ENCODE measurements around the gene C12orf54. TPM values are rescaled to one million over a fixed set of nuclear protein-coding genes. Genes with fewer than 3 reads are reported as not detected.
"Not testable (repeated sequence)": the region's sequence is repeated elsewhere in the genome, so short reads cannot be mapped to it uniquely, and the experiment has no call there.

Gene C12orf54
- total and polyA plus RNA-seq, 9 donors = 0.25 to 0.68 (median 0.34) TPM; not detected in 1

- H3K4me3 ChIP-seq (ENCODE audit: low read length); H3K27me3 ChIP-seq (ENCODE audit: control insufficient read depth, insufficient read depth, low read length); H3K9me3 ChIP-seq (replicated peaks; ENCODE audit: control insufficient read depth, low read depth, low read length); H3K27ac ChIP-seq (ENCODE audit: low read length); DNase-seq; H3K4me1 ChIP-seq (ENCODE audit: control insufficient read depth, insufficient read depth, low read length); H3K36me3 ChIP-seq (ENCODE audit: control insufficient read depth, insufficient read depth, low read length): not testable (repeated sequence)
- WGBS (ENCODE audit: insufficient coverage) = no CpG with 5 or more reads among the region's 32 CpGs
These were observed 18.0 kb downstream of the C12orf54 start for GRCh38 chr12:48500281-48500680.

GRCh38 chr12:48506836-48507235, 24.5 kb downstream of the C12orf54 start:
- H3K4me1 ChIP-seq (ENCODE audit: control insufficient read depth, insufficient read depth, low read length); H3K9me3 ChIP-seq (replicated peaks; ENCODE audit: control insufficient read depth, low read depth, low read length); H3K36me3 ChIP-seq (ENCODE audit: control insufficient read depth, insufficient read depth, low read length); H3K4me3 ChIP-seq (ENCODE audit: low read length); H3K27me3 ChIP-seq (ENCODE audit: control insufficient read depth, insufficient read depth, low read length); H3K27ac ChIP-seq (ENCODE audit: low read length); DNase-seq: not testable (repeated sequence)
- WGBS (ENCODE audit: insufficient coverage) = 17% methylated on average over 2 of the region's 2 CpGs

- WGBS (ENCODE audit: insufficient coverage) = no CpG with 5 or more reads among the region's 2 CpGs
- Histone ChIP-seq H3K36me3 (ENCODE audit: control insufficient read depth, insufficient read depth, low read length) (no peaks in the 10 kb centered on the region), H3K9me3 (replicated peaks; ENCODE audit: control insufficient read depth, low read depth, low read length) (no peaks in the 10 kb centered on the region), H3K27ac (ENCODE audit: low read length) (no peak overlapping the region), H3K4me3 (ENCODE audit: low read length) (no peak overlapping the region), H3K4me1 (ENCODE audit: control insufficient read depth, insufficient read depth, low read length) (no peaks in the 10 kb centered on the region), H3K27me3 (ENCODE audit: control insufficient read depth, insufficient read depth, low read length) (no peaks in the 10 kb centered on the region)
- no peak for DNase-seq
These were observed 26.7 kb downstream of the C12orf54 start for GRCh38 chr12:48508987-48509386.

GRCh38 chr12:48510111-48510510, 27.8 kb downstream of the C12orf54 start:
- no peaks in the 10 kb centered on the region for H3K4me1 ChIP-seq (ENCODE audit: control insufficient read depth, insufficient read depth, low read length)
- no peak for DNase-seq
- H3K9me3 ChIP-seq (replicated peaks; ENCODE audit: control insufficient read depth, low read depth, low read length) = no peaks in the 10 kb centered on the region
- no peaks in the 10 kb centered on the region for H3K27me3 ChIP-seq (ENCODE audit: control insufficient read depth, insufficient read depth, low read length)
- no peak overlapping the region for H3K27ac ChIP-seq (ENCODE audit: low read length)
- H3K4me3 ChIP-seq (ENCODE audit: low read length) = no peak overlapping the region
- WGBS (ENCODE audit: insufficient coverage) = no CpG with 5 or more reads among the region's 1 CpG
- no peaks in the 10 kb centered on the region for H3K36me3 ChIP-seq (ENCODE audit: control insufficient read depth, insufficient read depth, low read length)

- DNase-seq = no peak
- H3K36me3 ChIP-seq (ENCODE audit: control insufficient read depth, insufficient read depth, low read length) = no peaks in the 10 kb centered on the region
- no peaks in the 10 kb centered on the region for H3K9me3 ChIP-seq (replicated peaks; ENCODE audit: control insufficient read depth, low read depth, low read length)
- H3K4me1 ChIP-seq (ENCODE audit: control insufficient read depth, insufficient read depth, low read length) = no peaks in the 10 kb centered on the region
- H3K27me3 ChIP-seq (ENCODE audit: control insufficient read depth, insufficient read depth, low read length) = no peaks in the 10 kb centered on the region
- no CpG with 5 or more reads among the region's 2 CpGs for WGBS (ENCODE audit: insufficient coverage)
- no peak overlapping the region for H3K27ac ChIP-seq (ENCODE audit: low read length)
- H3K4me3 ChIP-seq (ENCODE audit: low read length) = no peak overlapping the region
These were observed 30.6 kb downstream of the C12orf54 start for GRCh38 chr12:48512855-48513254.

GRCh38 chr12:48514728-48515127, 32.4 kb downstream of the C12orf54 start:
- H3K4me1 ChIP-seq (ENCODE audit: control insufficient read depth, insufficient read depth, low read length) = no peaks in the 10 kb centered on the region

GRCh38 chr12:48520381-48520780, 38.1 kb downstream of the C12orf54 start:
- 78% methylated on average over 9 of the region's 24 CpGs for WGBS (ENCODE audit: insufficient coverage)
- not testable (repeated sequence) for H3K9me3 ChIP-seq (replicated peaks; ENCODE audit: control insufficient read depth, low read depth, low read length); H3K36me3 ChIP-seq (ENCODE audit: control insufficient read depth, insufficient read depth, low read length); DNase-seq; H3K27me3 ChIP-seq (ENCODE audit: control insufficient read depth, insufficient read depth, low read length); H3K4me3 ChIP-seq (ENCODE audit: low read length); H3K27ac ChIP-seq (ENCODE audit: low read length); H3K4me1 ChIP-seq (ENCODE audit: control insufficient read depth, insufficient read depth, low read length)

More at GRCh38 chr12:48514728-48515127, 32.4 kb downstream of the C12orf54 start:
- Histone ChIP-seq H3K27ac (ENCODE audit: low read length) (no peak overlapping the region), H3K4me3 (ENCODE audit: low read length) (no peak overlapping the region), H3K27me3 (ENCODE audit: control insufficient read depth, insufficient read depth, low read length) (no peaks in the 10 kb centered on the region), H3K9me3 (replicated peaks; ENCODE audit: control insufficient read depth, low read depth, low read length) (no peaks in the 10 kb centered on the region), H3K36me3 (ENCODE audit: control insufficient read depth, insufficient read depth, low read length) (no peaks in the 10 kb centered on the region)
- DNase-seq = no peak
- WGBS (ENCODE audit: insufficient coverage) = no CpG with 5 or more reads among the region's 1 CpG

- Histone ChIP-seq H3K4me3 (ENCODE audit: low read length) (no peak within 1 kb of the TSS), H3K36me3 (ENCODE audit: control insufficient read depth, insufficient read depth, low read length) (no peaks in the 10 kb centered on the region), H3K27me3 (ENCODE audit: control insufficient read depth, insufficient read depth, low read length) (no peaks in the 10 kb centered on the region), H3K4me1 (ENCODE audit: control insufficient read depth, insufficient read depth, low read length) (no peaks in the 10 kb centered on the region), H3K27ac (ENCODE audit: low read length) (no peak within 1 kb of the TSS), H3K9me3 (replicated peaks; ENCODE audit: control insufficient read depth, low read depth, low read length) (no peaks in the 10 kb centered on the region)
- no peak for DNase-seq
- 81% methylated on average over 3 of the region's 5 CpGs for WGBS (ENCODE audit: insufficient coverage)
These were observed 43.0 kb downstream of the C12orf54 start, which contains the start of gene OR8S1 for GRCh38 chr12:48525332-48525731. Gene OR8S1, plus strand, starts transcription at chr12:48525632. Its CDS starts 0 bp downstream, at chr12:48525632.

- 93% methylated on average over 40 of the region's 44 CpGs for WGBS (ENCODE audit: insufficient coverage)
- H3K36me3 ChIP-seq (ENCODE audit: control insufficient read depth, insufficient read depth, low read length) = no peaks in the 10 kb centered on the region
- DNase-seq = no peak
These were observed 45.8 kb downstream of the C12orf54 start for GRCh38 chr12:48527891-48528670.

GRCh38 chr12:48532601-48533000, 50.3 kb downstream of the C12orf54 start:
- Histone ChIP-seq H3K36me3 (ENCODE audit: control insufficient read depth, insufficient read depth, low read length) (no peaks in the 10 kb centered on the region), H3K9me3 (replicated peaks; ENCODE audit: control insufficient read depth, low read depth, low read length) (peaks cover 3% of the 10 kb centered on the region), H3K4me3 (ENCODE audit: low read length) (no peak overlapping the region), H3K27ac (ENCODE audit: low read length) (no peak overlapping the region), H3K4me1 (ENCODE audit: control insufficient read depth, insufficient read depth, low read length) (no peaks in the 10 kb centered on the region), H3K27me3 (ENCODE audit: control insufficient read depth, insufficient read depth, low read length) (no peaks in the 10 kb centered on the region)
- DNase-seq = no peak

More at GRCh38 chr12:48527891-48528670, 45.8 kb downstream of the C12orf54 start:
- H3K9me3 ChIP-seq (replicated peaks; ENCODE audit: control insufficient read depth, low read depth, low read length) = no peaks in the 10 kb centered on the region
- no peak overlapping the region for H3K4me3 ChIP-seq (ENCODE audit: low read length)
- H3K4me1 ChIP-seq (ENCODE audit: control insufficient read depth, insufficient read depth, low read length) = no peaks in the 10 kb centered on the region
- H3K27me3 ChIP-seq (ENCODE audit: control insufficient read depth, insufficient read depth, low read length) = no peaks in the 10 kb centered on the region
- no peak overlapping the region for H3K27ac ChIP-seq (ENCODE audit: low read length)
